HCT116 (cell line): ENCODE measurements around the gene GPR146. TPM values are rescaled to one million over a fixed set of nuclear protein-coding genes. Genes with fewer than 3 reads are reported as not detected.

Experiments
- CEBPB ChIP-seq: IDR thresholded peaks from 2 replicates; pipeline ENCODE4 v1.6.1; 2012; ENCODE audit warnings: low read depth
- ELF1 ChIP-seq: IDR thresholded peaks from 2 replicates; pipeline ENCODE4 v1.6.1; 2012; ENCODE audit warnings: low read depth, borderline replicate concordance
- EZH2 ChIP-seq: fragments of 200-600 bp; sonication (generic); IDR thresholded peaks from 2 replicates; pipeline ENCODE4 v1.6.1; 2017; ENCODE audit warnings: antibody characterized with exemption, mixed run types
- EZH2phosphoT487 ChIP-seq: fragments of 200-600 bp; IDR thresholded peaks from 2 replicates; pipeline ENCODE4 v1.6.1; 2018; ENCODE audit warnings: antibody characterized with exemption, borderline replicate concordance
- POLR2A ChIP-seq: IDR thresholded peaks from 2 replicates; pipeline ENCODE4 v1.7.0; 2011; ENCODE audit warnings: borderline replicate concordance; ENCODE audit not compliant: insufficient read depth, insufficient read length; ENCODE audit errors: extremely low read depth
- POLR2AphosphoS5 ChIP-seq: IDR thresholded peaks from 2 replicates; pipeline ENCODE4 v1.6.1; 2011; ENCODE audit warnings: mild to moderate bottlenecking, low read depth, low read length, moderate library complexity
- RAD21 ChIP-seq: IDR thresholded peaks from 2 replicates; pipeline ENCODE4 v1.6.1; 2012; ENCODE audit warnings: low read depth, mild to moderate bottlenecking
- SP1 ChIP-seq: IDR thresholded peaks from 2 replicates; pipeline ENCODE4 v1.6.1; 2012; ENCODE audit warnings: low read depth
- TCF7L2 ChIP-seq: IDR thresholded peaks from 2 replicates; pipeline ENCODE4 v1.7.0; 2011; ENCODE audit warnings: borderline replicate concordance, inconsistent platforms; ENCODE audit not compliant: insufficient read depth, insufficient read length; ENCODE audit errors: extremely low read depth
- YY1 ChIP-seq: IDR thresholded peaks from 2 replicates; pipeline ENCODE4 v1.6.1; 2011; ENCODE audit warnings: low read length, low read depth, moderate library complexity, mild to moderate bottlenecking; ENCODE audit not compliant: insufficient replicate concordance; ENCODE audit errors: extremely low read depth
- ZFX ChIP-seq: fragments of 450-650 bp; IDR thresholded peaks from 2 replicates; pipeline ENCODE4 v1.6.1; 2017
- total RNA-seq: library from RNA; stranded (reverse); gene quantifications from one replicate; pipeline ENCODE4 v1.2.1, GENCODE V29; 2021; ENCODE audit not compliant: unreplicated experiment
- TF ChIP-seq, protein P1 (sequence below), 3 experiments: fragments of 200-600 bp in 1 of 3; sonication (generic) in 1 of 3; IDR thresholded peaks in 2 of 3; conservative IDR thresholded peaks in 1 of 3; 2 replicates each; pipeline ENCODE4 v1.5.1; 2012 to 2017; ENCODE audit warnings: low read depth in 2 of 3, low read length in 2 of 3, antibody characterized with exemption in 1 of 3, borderline replicate concordance in 1 of 3, control low read depth in 1 of 3, mild to moderate bottlenecking in 1 of 3, mixed read lengths in 1 of 3, mixed run types in 1 of 3, moderate library complexity in 1 of 3; ENCODE audit not compliant: insufficient read depth in 1 of 3

Gene GPR146
- total RNA-seq, 1 experiment from 2014 or later = 2.4 TPM

DNA sequence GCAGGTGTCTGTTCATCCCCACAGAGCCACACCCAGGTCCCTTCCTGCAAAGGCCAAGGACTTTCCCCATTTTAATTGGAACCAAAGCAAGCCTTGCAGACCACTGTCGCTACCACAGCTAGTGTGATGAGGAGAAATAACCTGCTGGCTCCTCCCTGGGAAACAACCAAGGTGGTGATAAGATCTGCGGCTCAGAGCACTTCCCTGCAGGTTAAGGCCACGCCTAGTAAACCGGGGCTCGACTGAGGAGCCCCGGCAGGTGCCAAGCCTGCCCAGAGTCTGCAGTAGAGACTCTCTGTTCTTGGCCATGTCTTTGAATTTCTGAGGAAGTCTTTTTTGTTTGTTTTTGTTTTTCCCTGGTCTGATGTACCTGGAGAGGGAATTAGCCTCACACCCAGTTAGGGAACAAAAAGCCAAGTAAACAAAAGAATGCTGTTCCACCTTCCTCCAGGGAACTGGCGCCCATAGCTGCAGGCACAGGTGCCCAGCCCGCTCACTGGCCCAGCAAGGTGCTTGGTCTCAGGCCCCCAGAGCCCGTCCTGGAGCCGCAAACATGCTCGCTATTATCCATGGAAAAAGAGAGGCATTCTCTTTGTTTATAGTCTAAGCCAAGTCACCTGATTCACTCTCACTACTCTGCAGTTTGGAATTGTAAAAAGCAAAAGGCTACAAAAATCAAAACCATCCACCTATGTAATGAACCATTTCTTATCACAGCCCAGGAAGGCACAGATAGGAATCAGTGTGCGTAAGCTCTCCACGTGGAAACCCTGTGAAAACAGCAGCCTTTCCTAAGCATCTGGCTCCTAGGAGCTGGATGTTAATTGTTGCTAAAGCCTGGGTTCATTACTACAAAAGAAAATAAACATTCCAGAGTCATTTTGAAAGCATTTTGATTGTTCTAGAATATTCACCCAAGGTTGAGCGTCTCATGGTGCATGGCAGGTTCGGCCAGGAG is 2.7 kb downstream of the GPR146 start (continued):
- TF ChIP-seq, protein P1, sequence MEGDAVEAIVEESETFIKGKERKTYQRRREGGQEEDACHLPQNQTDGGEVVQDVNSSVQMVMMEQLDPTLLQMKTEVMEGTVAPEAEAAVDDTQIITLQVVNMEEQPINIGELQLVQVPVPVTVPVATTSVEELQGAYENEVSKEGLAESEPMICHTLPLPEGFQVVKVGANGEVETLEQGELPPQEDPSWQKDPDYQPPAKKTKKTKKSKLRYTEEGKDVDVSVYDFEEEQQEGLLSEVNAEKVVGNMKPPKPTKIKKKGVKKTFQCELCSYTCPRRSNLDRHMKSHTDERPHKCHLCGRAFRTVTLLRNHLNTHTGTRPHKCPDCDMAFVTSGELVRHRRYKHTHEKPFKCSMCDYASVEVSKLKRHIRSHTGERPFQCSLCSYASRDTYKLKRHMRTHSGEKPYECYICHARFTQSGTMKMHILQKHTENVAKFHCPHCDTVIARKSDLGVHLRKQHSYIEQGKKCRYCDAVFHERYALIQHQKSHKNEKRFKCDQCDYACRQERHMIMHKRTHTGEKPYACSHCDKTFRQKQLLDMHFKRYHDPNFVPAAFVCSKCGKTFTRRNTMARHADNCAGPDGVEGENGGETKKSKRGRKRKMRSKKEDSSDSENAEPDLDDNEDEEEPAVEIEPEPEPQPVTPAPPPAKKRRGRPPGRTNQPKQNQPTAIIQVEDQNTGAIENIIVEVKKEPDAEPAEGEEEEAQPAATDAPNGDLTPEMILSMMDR (IDR thresholded peaks at IDR 0.05 in 2 of 3, conservative IDR thresholded peaks at IDR 0.05 in 1 of 3; ENCODE audit: borderline replicate concordance in 1 of 3, insufficient read depth in 1 of 3, low read depth in 2 of 3, low read length in 2 of 3) = no peak
- TF ChIP-seq SP1 (no peak), ZFX (no peak), EZH2phosphoT487 (no peak), YY1 (no peak), ELF1 (no peak), EZH2 (no peak), TCF7L2 (no peak), CEBPB (no peak), POLR2A (no peak), POLR2AphosphoS5 (no peak), RAD21 (no peak)
